Large intestine (tissue), 12 donors: ENCODE data around the gene KIR2DL3. TPM values are rescaled to one million over a fixed set of nuclear protein-coding genes. Genes with fewer than 3 reads are reported as not detected.
"Not testable (repeated sequence)": the region's sequence is repeated elsewhere in the genome, so short reads cannot be mapped to it uniquely, and the experiment has no call there.

Source experiments
- DNase-seq, 2 donors: peaks; one replicate each; pipeline versions ENCODE4 v3.0.0 to v3.0.0-alpha.2; 2013
- H3K27ac ChIP-seq: one replicate; pipeline ENCODE4 v1.5.1; 2013; ENCODE audit warnings: low read length
- H3K27me3 ChIP-seq: 2 replicates; pipeline ENCODE4 v1.6.1; 2013; ENCODE audit warnings: low read length; ENCODE audit not compliant: control insufficient read depth, insufficient read depth
- H3K36me3 ChIP-seq: 2 replicates; pipeline ENCODE4 v1.6.1; 2013; ENCODE audit warnings: low read length; ENCODE audit not compliant: control insufficient read depth, insufficient read depth
- H3K4me1 ChIP-seq: one replicate; pipeline ENCODE4 v1.6.1; 2013; ENCODE audit warnings: low read length; ENCODE audit not compliant: control insufficient read depth, insufficient read depth
- H3K4me3 ChIP-seq: one replicate; pipeline ENCODE4 v1.5.1; 2013; ENCODE audit warnings: low read length
- H3K9me3 ChIP-seq: one replicate; pipeline ENCODE4 v1.6.1; 2013; ENCODE audit warnings: mild to moderate bottlenecking, low read depth, low read length, moderate library complexity; ENCODE audit not compliant: control insufficient read depth
- WGBS: methylation state at CpG from one replicate; pipeline ENCODE4 v1.1.5; 2013; ENCODE audit warnings: low lambda C conversion rate; ENCODE audit not compliant: insufficient coverage; 5-methylcytosine and 5-hydroxymethylcytosine counted together
- long read RNA-seq, 11 donors: transcript quantifications; one replicate each; lab custom pipeline, GENCODE V29; 2026
- polyA plus RNA-seq: library from polyadenylated mRNA; unstranded; fragments of 120-200 nt; gene quantifications from one replicate; pipeline ENCODE4 v1.2.1, GENCODE V29; 2013

The KIR2DL3 gene
- 0.27 TPM for polyA plus RNA-seq
- long read RNA-seq, donor 1 = 0 reads
- long read RNA-seq, donor 2 = 0 reads
- long read RNA-seq, donor 3, partial matches to known transcripts = 0 of 1 reads
- long read RNA-seq, donor 3, other reads (novel, unspliced or antisense) = 0 of 1 reads
- long read RNA-seq, donor 4 = 0 reads
- long read RNA-seq, donor 5 = 0 reads
- long read RNA-seq, donor 6 = 0 reads
- long read RNA-seq, donor 7 = 0 reads
- long read RNA-seq, donor 8 = 0 reads
- long read RNA-seq, donor 9 = 0 reads
- long read RNA-seq, donor 10 = 0 reads
- long read RNA-seq, donor 11 = 0 reads

DNA sequence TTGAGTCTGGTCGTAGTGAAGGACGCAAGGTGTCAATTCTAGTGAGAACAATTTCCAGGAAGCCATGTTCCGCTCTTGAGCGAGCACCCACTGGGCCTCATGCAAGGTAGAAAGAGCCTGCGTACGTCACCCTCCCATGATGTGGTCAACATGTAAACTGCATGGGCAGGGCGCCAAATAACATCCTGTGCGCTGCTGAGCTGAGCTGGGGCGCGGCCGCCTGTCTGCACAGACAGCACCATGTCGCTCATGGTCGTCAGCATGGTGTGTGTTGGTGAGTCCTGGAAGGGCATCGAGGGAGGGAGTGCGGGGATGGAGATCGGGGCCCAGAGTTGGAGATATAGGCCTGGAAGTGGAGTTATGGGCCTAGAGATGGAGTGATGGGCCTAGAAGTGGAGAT, at the start of gene KIR2DL3:
Gene KIR2DL3 (plus strand): TSS at position 208 of the 400 bp plus-strand sequence. CDS start 33 bp downstream, at position 241.
- not testable (repeated sequence) for H3K27me3 ChIP-seq, DNase-seq, H3K36me3 ChIP-seq, H3K9me3 ChIP-seq, H3K4me1 ChIP-seq, H3K27ac ChIP-seq, H3K4me3 ChIP-seq
- 80% methylated on average over 5 of the region's 16 CpGs for WGBS

DNA sequence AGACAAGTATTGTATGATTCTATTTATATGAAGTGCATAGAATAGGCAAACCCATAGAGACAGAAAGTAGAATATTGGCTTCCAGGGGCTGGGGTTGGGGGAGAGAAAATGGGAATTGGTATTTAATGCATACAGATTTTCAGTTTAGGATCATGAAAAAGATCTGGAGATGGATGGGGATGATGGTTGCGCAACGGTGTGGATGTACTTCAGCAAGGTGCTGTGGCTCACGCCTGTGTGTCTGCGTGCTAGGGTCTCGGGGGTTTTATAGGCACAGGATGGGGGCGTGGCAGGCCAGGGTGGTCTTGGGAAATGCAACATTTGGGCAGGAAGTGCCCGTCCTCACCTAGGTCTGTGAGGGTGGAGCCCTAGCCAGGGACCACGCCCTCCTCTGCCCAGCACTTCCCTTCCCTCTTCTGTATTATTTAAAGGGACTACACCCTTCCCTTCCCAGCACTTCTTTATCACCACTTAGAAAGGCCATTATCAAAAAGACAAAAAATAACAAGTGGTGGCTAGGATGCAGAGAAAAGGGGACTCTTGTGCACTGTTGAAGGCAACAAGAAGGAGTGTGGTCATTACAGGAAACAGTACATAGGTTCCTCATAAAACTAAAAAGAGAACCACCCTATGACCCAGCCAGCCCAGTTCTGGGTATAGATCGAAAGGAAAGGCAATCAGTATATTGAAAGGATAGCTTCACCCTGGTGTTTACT, 46.6 kb upstream of the KIR2DL3 start:
- H3K36me3 ChIP-seq = no peaks in the 10 kb centered on the region
- DNase-seq = no peak
- H3K27me3 ChIP-seq = no peaks in the 10 kb centered on the region
- H3K9me3 ChIP-seq = no peaks in the 10 kb centered on the region
- H3K4me1 ChIP-seq = no peaks in the 10 kb centered on the region
- H3K27ac ChIP-seq = no peak overlapping the region
- no CpG with 5 or more reads among the region's 9 CpGs for WGBS
- H3K4me3 ChIP-seq = no peak overlapping the region

DNA sequence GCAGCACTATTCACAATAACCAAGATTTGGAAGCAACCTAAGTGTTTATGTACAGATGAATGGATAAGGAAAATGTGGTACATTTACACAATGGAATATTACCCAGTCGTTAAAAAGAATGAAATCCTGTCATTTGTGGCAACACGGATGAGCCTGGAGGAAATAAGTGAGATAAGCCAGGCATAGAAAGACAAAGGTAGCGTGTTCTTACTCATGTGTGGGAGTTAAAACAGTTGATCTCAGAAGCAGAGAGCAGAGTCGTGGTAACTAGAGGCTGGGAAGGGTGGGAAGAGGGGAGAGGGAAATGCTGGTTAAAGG, 46.1 kb upstream of the KIR2DL3 start:
- no peak overlapping the region for H3K27ac ChIP-seq
- no peaks in the 10 kb centered on the region for H3K27me3 ChIP-seq
- no peaks in the 10 kb centered on the region for H3K9me3 ChIP-seq
- DNase-seq = no peak
- no peak overlapping the region for H3K4me3 ChIP-seq
- H3K36me3 ChIP-seq = no peaks in the 10 kb centered on the region
- WGBS = 85% methylated on average over 3 of the region's 4 CpGs
- H3K4me1 ChIP-seq = no peaks in the 10 kb centered on the region

- Histone ChIP-seq H3K4me1 (no peaks in the 10 kb centered on the region), H3K27ac (no peak overlapping the region), H3K36me3 (no peaks in the 10 kb centered on the region), H3K27me3 (no peaks in the 10 kb centered on the region), H3K9me3 (peaks cover 5% of the 10 kb centered on the region), H3K4me3 (no peak overlapping the region)
- DNase-seq = no peak
- WGBS = no CpG with 5 or more reads among the region's 5 CpGs
These were observed 43.7 kb upstream of the KIR2DL3 start for GRCh38 chr19:54694648-54695047.

- no peaks in the 10 kb centered on the region for H3K27me3 ChIP-seq
These were observed 42.2 kb upstream of the KIR2DL3 start for GRCh38 chr19:54696117-54696548.

DNA sequence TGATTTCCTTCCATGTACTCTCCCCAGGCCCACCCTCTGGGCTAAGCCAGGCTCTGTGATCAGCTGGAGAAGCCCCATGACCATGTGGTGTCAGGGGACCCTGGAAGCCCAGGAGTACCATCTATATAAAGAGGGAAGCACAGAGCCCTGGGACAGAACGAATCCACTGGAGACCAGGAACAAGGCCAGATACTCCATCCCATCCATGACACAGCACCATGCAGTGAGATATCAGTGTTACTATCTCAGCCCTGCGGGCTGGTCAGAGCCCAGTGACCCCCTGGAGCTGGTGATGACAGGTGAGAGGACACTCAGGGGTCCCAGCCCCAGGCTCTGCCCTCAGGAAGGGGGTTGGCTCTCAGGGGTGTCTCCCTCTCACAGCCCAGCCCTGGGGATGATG, 41.5 kb upstream of the KIR2DL3 start:
- Histone ChIP-seq H3K4me1 (no peaks in the 10 kb centered on the region), H3K36me3 (no peaks in the 10 kb centered on the region), H3K9me3 (peaks cover 5% of the 10 kb centered on the region), H3K4me3 (no peak overlapping the region), H3K27me3 (no peaks in the 10 kb centered on the region), H3K27ac (no peak overlapping the region)
- WGBS = no CpG with 5 or more reads among the region's 2 CpGs
- DNase-seq = no peak

More at GRCh38 chr19:54696117-54696548, 42.2 kb upstream of the KIR2DL3 start:
- Histone ChIP-seq H3K36me3 (no peaks in the 10 kb centered on the region), H3K4me3 (no peak overlapping the region), H3K4me1 (no peaks in the 10 kb centered on the region), H3K27ac (no peak overlapping the region), H3K9me3 (peaks cover 5% of the 10 kb centered on the region)
- WGBS = no CpG with 5 or more reads among the region's 8 CpGs
- no peak for DNase-seq

GRCh38 chr19:54697716-54698115, 40.6 kb upstream of the KIR2DL3 start:
- DNase-seq, H3K27ac ChIP-seq, H3K4me1 ChIP-seq, H3K4me3 ChIP-seq, H3K27me3 ChIP-seq, H3K36me3 ChIP-seq, H3K9me3 ChIP-seq: not testable (repeated sequence)
- no CpG with 5 or more reads among the region's 13 CpGs for WGBS

DNA sequence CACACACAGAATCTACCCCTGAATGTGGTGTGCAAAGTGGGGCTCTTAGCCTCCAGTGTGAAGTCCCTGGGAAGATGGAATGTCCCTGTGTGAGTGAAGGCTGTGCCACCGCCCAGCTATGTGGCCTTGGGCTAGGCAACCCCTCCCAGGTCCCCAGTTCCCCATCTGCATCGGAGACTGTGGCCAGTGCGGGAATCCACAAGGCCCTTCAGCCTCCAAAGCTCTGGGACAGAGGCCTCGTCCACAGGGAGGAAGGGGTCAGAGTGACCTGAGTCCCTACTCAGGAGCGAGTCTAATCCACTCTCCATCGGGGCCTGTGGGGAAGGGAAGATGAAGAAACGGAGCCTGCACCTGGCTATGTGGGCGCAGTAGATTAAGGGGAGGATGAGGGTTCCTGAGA, 33.4 kb upstream of the KIR2DL3 start:
- DNase-seq = no peak
- no peaks in the 10 kb centered on the region for H3K27me3 ChIP-seq
- H3K9me3 ChIP-seq = no peaks in the 10 kb centered on the region
- H3K4me1 ChIP-seq = no peaks in the 10 kb centered on the region
- H3K36me3 ChIP-seq = no peaks in the 10 kb centered on the region
- WGBS = 80% methylated on average over 1 of the region's 8 CpGs
- no peak overlapping the region for H3K27ac ChIP-seq
- H3K4me3 ChIP-seq = no peak overlapping the region

- Histone ChIP-seq H3K36me3 (no peaks in the 10 kb centered on the region), H3K4me1 (no peaks in the 10 kb centered on the region), H3K27ac (no peak overlapping the region), H3K9me3 (no peaks in the 10 kb centered on the region), H3K27me3 (no peaks in the 10 kb centered on the region), H3K4me3 (no peak overlapping the region)
- WGBS = no CpG with 5 or more reads among the region's 4 CpGs
- DNase-seq = no peak
These were observed 30.4 kb upstream of the KIR2DL3 start for GRCh38 chr19:54707962-54708361.

- Histone ChIP-seq H3K27me3 (no peaks in the 10 kb centered on the region), H3K27ac (no peak overlapping the region), H3K9me3 (no peaks in the 10 kb centered on the region), H3K36me3 (no peaks in the 10 kb centered on the region), H3K4me3 (no peak overlapping the region), H3K4me1 (no peaks in the 10 kb centered on the region)
- no peak for DNase-seq
- no CpG with 5 or more reads among the region's 7 CpGs for WGBS
These were observed 29.5 kb upstream of the KIR2DL3 start for GRCh38 chr19:54708781-54709180.
